Esophagus muscularis mucosa (tissue), 3 donors: ENCODE results near the gene BRSK1.

Experiments
- CTCF ChIP-seq, 3 experiments: fragments of 200-600 bp in 2 of 3; fragments of 450-650 bp in 1 of 3; sonication (generic) in 2 of 3; IDR thresholded peaks; one replicate each; pipeline ENCODE4 v1.5.1; 2017 to 2019; ENCODE audit warnings: antibody characterized with exemption in 3 of 3, mild to moderate bottlenecking in 2 of 3, moderate library complexity in 1 of 3
- POLR2A ChIP-seq: fragments of 450-650 bp; IDR thresholded peaks from one replicate; pipeline ENCODE4 v1.6.1; 2017; ENCODE audit warnings: antibody characterized with exemption, moderate library complexity, mild to moderate bottlenecking, low read depth

- TF ChIP-seq CTCF (IDR thresholded peaks at IDR 0.05) (no peak), POLR2A (no peak)
These were observed 17.0 kb upstream of the BRSK1 start for GRCh38 chr19:55266840-55267239.
